Measurements from ENCODE around the gene BORA. TPM values are rescaled to one million over a fixed set of nuclear protein-coding genes. Genes with fewer than 3 reads are reported as not detected.
"Not testable (repeated sequence)": the region's sequence is repeated elsewhere in the genome, so short reads cannot be mapped to it uniquely, and the experiment has no call there.

Gene BORA
- total and polyA plus RNA-seq, 10 of the 15 experiments (the other 5 are each of a cell fraction or from before 2014, with no cell fraction given), result 15.1 to 38.7 (median 23.2) TPM

GRCh38 chr13:72782717-72783116 lies 55.0 kb downstream of the BORA start:
- DNase-seq (ENCODE audit: low read depth, low spot score) (no peak), ATAC-seq (no peak), FAIRE-seq (peak; percentile 35)
- Histone ChIP-seq H3K4me3 (peak overlapping the region; percentile 85), H3K4me1 (ENCODE audit: control insufficient read depth, insufficient read depth, low read length) (no peaks in the 10 kb centered on the region), H3K79me2 (ENCODE audit: control insufficient read depth, insufficient read depth, low read length) (peaks cover 76% of the 10 kb centered on the region), H3K27me3 (replicated peaks in 1 of 2; ENCODE audit: control insufficient read depth in 2 of 2, insufficient read depth in 2 of 2, low read length in 1 of 2) (no peaks in the 10 kb centered on the region), H3K9me3 (replicated peaks; ENCODE audit: control insufficient read depth, insufficient read depth, low read length) (no peaks in the 10 kb centered on the region), H3K27ac (ENCODE audit: control insufficient read depth, insufficient read depth) (peak overlapping the region; percentile 70; the same call in 1 of the 2 replicates), H3K36me3 (ENCODE audit: control insufficient read depth in 2 of 2, insufficient read depth in 2 of 2, low read length in 1 of 2) (peaks cover 0 to 5% of the 10 kb centered on the region in 2 experiments; a peak in 1 of 4 replicates), H4K20me1 (ENCODE audit: control insufficient read depth, insufficient read depth) (no peaks in the 10 kb centered on the region), H3K4me2 (ENCODE audit: control insufficient read depth, insufficient read depth) (peak overlapping the region; percentile 95), H3K9ac (ENCODE audit: control insufficient read depth, insufficient read depth, low read length) (peak overlapping the region; percentile 87), H2AFZ (ENCODE audit: control insufficient read depth, low read depth, low read length) (peak overlapping the region; percentile 83)
- BruUV-seq (replicated peaks), result no TSS peak
- ChIA-PET SMC1A (ENCODE audit: uncharacterized antibody, unreplicated experiment) (no interaction called here), RAD21 (ENCODE audit: unreplicated experiment) (interaction anchor here (1.0 kb wide), 1 partner anchor 16 kb away, joined by 3 read pairs; no protein-coding TSS in a partner anchor), POLR2A (no interaction called here), CTCF (no interaction called here)
- in situ Hi-C loops (cut with MboI), result no loop called here
- under 1% methylated on average over 7 of the region's 7 CpGs for WGBS (ENCODE audit: insufficient coverage, insufficient replicate concordance, low lambda C conversion rate, missing lambda C conversion rate)
- no peak for TF ChIP-seq BACH1 (IDR thresholded peaks at IDR 0.05; ENCODE audit: borderline replicate concordance)
- no peak for TF ChIP-seq ZZZ3 (IDR thresholded peaks at IDR 0.05; ENCODE audit: control insufficient read depth, insufficient read length, low read depth)
- TF ChIP-seq GABPA (IDR thresholded peaks at IDR 0.05; ENCODE audit: low read depth), result 0 out of 2 replicates have a peak, but pooled peaks have one; percentile 23
- intact Hi-C loops (cut with micrococcal nuclease; ENCODE audit: unreplicated experiment), result no loop called here

- peak overlapping the region; percentile 26; the same call in 1 of the 2 replicates for H3K4me3 ChIP-seq
- H2AFZ ChIP-seq (ENCODE audit: control insufficient read depth, low read depth, low read length); H4K20me1 ChIP-seq (ENCODE audit: control insufficient read depth, insufficient read depth); H3K4me1 ChIP-seq (ENCODE audit: control insufficient read depth, insufficient read depth, low read length); DNase-seq (ENCODE audit: low read depth, low spot score); H3K36me3 ChIP-seq (ENCODE audit: control insufficient read depth in 2 of 2, insufficient read depth in 2 of 2, low read length in 1 of 2); intact Hi-C loops (cut with micrococcal nuclease; ENCODE audit: unreplicated experiment); FAIRE-seq; H3K9me3 ChIP-seq (replicated peaks; ENCODE audit: control insufficient read depth, insufficient read depth, low read length); BruUV-seq (replicated peaks); H3K9ac ChIP-seq (ENCODE audit: control insufficient read depth, insufficient read depth, low read length); ATAC-seq; H3K27ac ChIP-seq (ENCODE audit: control insufficient read depth, insufficient read depth); RAD21 ChIA-PET (ENCODE audit: unreplicated experiment); in situ Hi-C loops (cut with MboI); H3K27me3 ChIP-seq (replicated peaks in 1 of 2; ENCODE audit: control insufficient read depth in 2 of 2, insufficient read depth in 2 of 2, low read length in 1 of 2): not testable (repeated sequence)
- H3K79me2 ChIP-seq (ENCODE audit: control insufficient read depth, insufficient read depth, low read length), result peaks cover 59% of the 10 kb centered on the region
- ChIA-PET POLR2A (interaction anchor here (2.6 kb wide), 1 partner anchor 56 kb away, joined by 8 read pairs; the partner anchor contains the start of gene BORA), CTCF (interaction anchor here (1.3 kb wide), 1 partner anchor 16 kb away, joined by 4 read pairs; no protein-coding TSS in a partner anchor), SMC1A (ENCODE audit: uncharacterized antibody, unreplicated experiment) (interaction anchor here (1.2 to 3.8 kb wide), 3 partner anchors 13 to 75 kb away, joined by 3 to 12 read pairs (median 4); no protein-coding TSS in a partner anchor)
- WGBS (ENCODE audit: insufficient coverage, insufficient replicate concordance, low lambda C conversion rate, missing lambda C conversion rate), result 94% methylated on average over 4 of the region's 4 CpGs
- H3K4me2 ChIP-seq (ENCODE audit: control insufficient read depth, insufficient read depth), result peak overlapping the region; percentile 41
These were observed 57.0 kb downstream of the BORA start for GRCh38 chr13:72784679-72785078.
